ENCODE data around the gene TTC13. TPM values are rescaled to one million over a fixed set of nuclear protein-coding genes. Genes with fewer than 3 reads are reported as not detected.

TTC13 gene
- total RNA-seq, 6 donors from 2014 or later, result 18.6 to 41.9 (median 33.3) TPM

DNA sequence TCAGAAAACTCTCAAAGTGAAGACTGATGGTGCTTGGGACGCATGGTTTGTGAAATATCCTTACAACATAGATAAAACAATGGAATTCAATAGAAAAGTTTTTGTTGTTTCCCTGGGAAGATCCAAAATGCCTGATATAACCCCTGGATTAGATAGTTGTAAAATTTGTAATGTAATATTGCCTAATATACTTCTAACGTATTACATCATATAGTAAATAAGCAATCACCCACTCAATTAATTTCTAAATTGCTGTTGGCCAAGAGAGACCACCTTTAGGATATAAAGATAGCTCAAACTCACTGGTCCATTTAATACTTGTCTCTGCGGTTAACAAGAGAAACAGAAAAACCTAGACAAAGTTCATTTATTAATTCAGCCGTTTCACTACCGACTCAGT lies 42.2 kb downstream of the TTC13 start:
- Histone ChIP-seq H3K27ac (no peak overlapping the region), H3K36me3 (peaks cover 0 to 11% (median 2%) of the 10 kb centered on the region in 4 donors), H3K4me1 (peaks cover 0 to 6% (median 2%) of the 10 kb centered on the region in 4 donors), H3K4me3 (no peak overlapping the region), H3K9me3 (no peaks in the 10 kb centered on the region), H3K27me3 (no peaks in the 10 kb centered on the region)
- no peak for TF ChIP-seq EP300 (IDR thresholded peaks at IDR 0.05)
- no peak for TF ChIP-seq POLR2AphosphoS5 (IDR thresholded peaks at IDR 0.05)
- no peak for TF ChIP-seq CTCF (IDR thresholded peaks at IDR 0.05)
- TF ChIP-seq POLR2A (IDR thresholded peaks at IDR 0.05), result no peak
- DNase-seq, result no peak
- WGBS, 2 donors, result 82 to 90% methylated on average over 5 of the region's 5 CpGs
- no peak for ATAC-seq (ENCODE audit: low FRiP score in 2 of 2)

DNA sequence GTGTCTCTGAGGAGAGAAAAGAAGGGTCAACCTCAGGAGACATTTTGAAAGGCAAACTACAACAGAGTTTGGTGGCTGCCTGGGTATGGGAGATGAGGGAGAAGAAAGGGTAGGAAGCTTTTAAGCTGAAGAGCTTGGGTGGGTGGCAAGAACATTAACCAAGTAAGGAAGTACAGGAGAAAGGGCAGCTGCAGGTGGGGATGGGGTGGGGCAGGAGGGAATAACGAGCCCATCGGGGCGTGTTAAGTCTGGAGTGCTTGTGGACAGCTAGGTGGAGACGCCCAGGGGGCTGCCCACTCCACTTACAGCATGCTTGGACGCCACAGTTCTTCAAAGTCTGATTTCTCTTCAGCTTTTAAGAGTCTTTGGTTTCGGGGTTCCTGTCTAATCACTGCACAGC lies 42.8 kb downstream of the TTC13 start:
- Histone ChIP-seq H3K4me3 (no peak overlapping the region), H3K9me3 (no peaks in the 10 kb centered on the region), H3K4me1 (peaks cover 0 to 6% (median 2%) of the 10 kb centered on the region in 4 donors), H3K36me3 (peaks cover 0 to 17% (median 2%) of the 10 kb centered on the region in 4 donors), H3K27me3 (no peaks in the 10 kb centered on the region), H3K27ac (no peak overlapping the region)
- WGBS, 2 donors, result 88 to 90% methylated on average over 6 of the region's 6 CpGs
- ATAC-seq (ENCODE audit: low FRiP score in 2 of 2), result no peak
- TF ChIP-seq CTCF (IDR thresholded peaks at IDR 0.05), result no peak
- no peak for TF ChIP-seq EP300 (IDR thresholded peaks at IDR 0.05)
- TF ChIP-seq POLR2A (IDR thresholded peaks at IDR 0.05), result no peak
- no peak for TF ChIP-seq POLR2AphosphoS5 (IDR thresholded peaks at IDR 0.05)
- no peak for DNase-seq

GRCh38 chr1:230930986-230931385 lies 47.7 kb downstream of the TTC13 start:
- Histone ChIP-seq H3K36me3 (peaks cover 0 to 47% (median 11%) of the 10 kb centered on the region in 4 donors), H3K27ac (no peak overlapping the region), H3K27me3 (no peaks in the 10 kb centered on the region), H3K9me3 (no peaks in the 10 kb centered on the region), H3K4me3 (no peak overlapping the region), H3K4me1 (no peaks in the 10 kb centered on the region)
- WGBS, 2 donors, result 90 to 93% methylated on average over 3 of the region's 3 CpGs
- DNase-seq (no peak), ATAC-seq (ENCODE audit: low FRiP score in 2 of 2) (no peak)
- TF ChIP-seq EP300 (IDR thresholded peaks at IDR 0.05) (no peak), POLR2AphosphoS5 (IDR thresholded peaks at IDR 0.05) (no peak), CTCF (IDR thresholded peaks at IDR 0.05) (no peak), POLR2A (IDR thresholded peaks at IDR 0.05) (no peak)

DNA sequence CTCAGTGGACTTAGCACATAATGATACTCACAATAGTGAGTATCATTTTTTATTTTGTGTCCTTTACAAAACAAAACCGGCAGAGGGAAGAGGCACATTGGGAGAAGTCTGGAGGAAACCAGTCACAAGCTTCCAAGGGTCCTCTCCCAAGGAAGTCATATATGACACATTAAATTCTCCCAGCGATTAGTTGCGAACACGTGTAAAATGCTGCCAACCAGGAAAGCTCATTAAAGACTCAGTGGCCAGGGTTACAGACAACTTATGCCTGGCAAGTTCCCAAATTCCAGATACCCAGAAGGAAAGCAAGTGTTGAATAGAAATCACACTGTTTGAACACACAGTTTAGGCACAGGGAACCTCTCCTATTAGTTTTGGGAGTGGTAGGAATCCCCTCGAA lies 52.5 kb downstream of the TTC13 start:
- Histone ChIP-seq H3K27ac (no peak overlapping the region), H3K9me3 (no peaks in the 10 kb centered on the region), H3K27me3 (no peaks in the 10 kb centered on the region), H3K4me3 (no peak overlapping the region), H3K4me1 (no peaks in the 10 kb centered on the region), H3K36me3 (peaks cover 9 to 72% (median 30%) of the 10 kb centered on the region in 4 donors)
- DNase-seq (no peak), ATAC-seq (ENCODE audit: low FRiP score in 2 of 2) (no peak)
- TF ChIP-seq POLR2AphosphoS5 (IDR thresholded peaks at IDR 0.05) (no peak), POLR2A (IDR thresholded peaks at IDR 0.05) (no peak), CTCF (IDR thresholded peaks at IDR 0.05) (no peak), EP300 (IDR thresholded peaks at IDR 0.05) (no peak)
- 88 to 90% methylated on average over 5 of the region's 5 CpGs for WGBS, 2 donors

DNA sequence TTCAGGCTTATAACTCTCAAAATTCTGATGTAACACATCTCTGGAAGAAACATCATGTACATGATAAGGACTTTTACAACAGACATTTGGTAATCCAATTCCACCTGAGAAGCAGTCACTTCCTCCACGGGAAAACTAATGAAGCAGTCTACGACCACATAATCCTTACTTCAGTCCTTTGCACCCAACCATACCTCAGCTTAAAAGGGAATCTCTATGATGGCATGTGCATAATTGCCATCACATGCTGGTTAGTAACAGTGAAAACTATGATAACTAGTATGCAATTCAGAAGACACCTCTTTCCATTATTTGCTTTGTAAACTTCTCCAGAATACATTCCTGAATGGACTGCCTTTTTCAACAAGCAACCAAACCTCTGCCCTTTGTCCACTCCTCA lies 53.1 kb downstream of the TTC13 start:
- peaks cover 9 to 71% (median 30%) of the 10 kb centered on the region in 4 donors for H3K36me3 ChIP-seq
- TF ChIP-seq POLR2A (IDR thresholded peaks at IDR 0.05), result no peak
- no peak for TF ChIP-seq CTCF (IDR thresholded peaks at IDR 0.05)
- TF ChIP-seq EP300 (IDR thresholded peaks at IDR 0.05), result no peak
- TF ChIP-seq POLR2AphosphoS5 (IDR thresholded peaks at IDR 0.05), result no peak

More for the DNA sequence above, 53.1 kb downstream of the TTC13 start:
- Histone ChIP-seq H3K9me3 (no peaks in the 10 kb centered on the region), H3K4me3 (no peak overlapping the region), H3K27me3 (no peaks in the 10 kb centered on the region), H3K27ac (no peak overlapping the region), H3K4me1 (no peaks in the 10 kb centered on the region)
- ATAC-seq (ENCODE audit: low FRiP score in 2 of 2) (no peak), DNase-seq (no peak)
- 75% methylated on average over 2 of the region's 2 CpGs for WGBS, 2 donors
